HepG2 (cell line): ENCODE results near the gene HJURP. TPM values are rescaled to one million over a fixed set of nuclear protein-coding genes. Genes with fewer than 3 reads are reported as not detected.

ENCODE experiments used
- AKAP8 ChIP-seq: sonication (generic); formaldehyde crosslinking; IDR thresholded peaks from 2 replicates; pipeline ENCODE4 v1.5.1; 2020; ENCODE audit warnings: mild to moderate bottlenecking, missing genetic modification reagents
- ARID4A ChIP-seq: sonication (generic); formaldehyde crosslinking; IDR thresholded peaks from 2 replicates; pipeline ENCODE4 v1.5.0; 2020; ENCODE audit warnings: mild to moderate bottlenecking, missing genetic modification reagents, borderline replicate concordance
- ATRX ChIP-seq: sonication (generic); formaldehyde crosslinking; IDR thresholded peaks from 2 replicates; pipeline ENCODE4 v1.4.0; 2020; ENCODE audit warnings: missing genetic modification reagents, borderline replicate concordance
- CREB1 ChIP-seq, 2 experiments: fragments of 450-650 bp in 1 of 2; IDR thresholded peaks; 2 replicates each; pipeline ENCODE4 v1.6.1; 2016 to 2017; ENCODE audit warnings: control low read depth in 1 of 2, mild to moderate bottlenecking in 1 of 2, missing compliant biosample characterization in 1 of 2, missing genetic modification characterization in 1 of 2
- E2F1 ChIP-seq: sonication (generic); formaldehyde crosslinking; IDR thresholded peaks from 2 replicates; pipeline ENCODE4 v1.5.0; 2020; ENCODE audit warnings: missing genetic modification reagents
- KLF6 ChIP-seq: IDR thresholded peaks from 2 replicates; pipeline ENCODE4 v1.8.0; 2016; ENCODE audit warnings: missing biosample characterization, missing genetic modification reagents
- MIER2 ChIP-seq: IDR thresholded peaks from 2 replicates; pipeline ENCODE4 v1.6.1; 2016; ENCODE audit warnings: missing biosample characterization, missing genetic modification reagents
- NBN ChIP-seq: fragments of 450-650 bp; conservative IDR thresholded peaks from 2 replicates; pipeline ENCODE4 v1.6.1; 2017
- REL ChIP-seq: sonication (generic); formaldehyde crosslinking; conservative IDR thresholded peaks from 2 replicates; pipeline ENCODE4 v1.8.0; 2022; ENCODE audit warnings: mild to moderate bottlenecking, missing genetic modification reagents, moderate library complexity
- SP140L ChIP-seq: sonication (generic); formaldehyde crosslinking; IDR thresholded peaks from 2 replicates; pipeline ENCODE4 v1.4.0; 2020; ENCODE audit warnings: missing genetic modification reagents, borderline replicate concordance
- SRF ChIP-seq: IDR thresholded peaks from 2 replicates; pipeline ENCODE4 v1.6.1; 2011; ENCODE audit warnings: mild to moderate bottlenecking, low read depth, low read length, moderate library complexity
- YEATS4 ChIP-seq: sonication (generic); formaldehyde crosslinking; IDR thresholded peaks from 2 replicates; pipeline ENCODE4 v1.4.0; 2020; ENCODE audit warnings: missing genetic modification reagents, borderline replicate concordance
- ZBTB20 ChIP-seq: sonication (generic); formaldehyde crosslinking; IDR thresholded peaks from 2 replicates; pipeline ENCODE4 v1.8.1; 2023; ENCODE audit warnings: missing genetic modification reagents, low read depth, mild to moderate bottlenecking, borderline replicate concordance
- ZFP36L1 ChIP-seq: sonication (generic); formaldehyde crosslinking; IDR thresholded peaks from 2 replicates; pipeline ENCODE4 v1.8.0; 2022; ENCODE audit warnings: mild to moderate bottlenecking, missing genetic modification reagents, moderate library complexity
- ZNF251 ChIP-seq: sonication (generic); formaldehyde crosslinking; IDR thresholded peaks from 2 replicates; pipeline ENCODE4 v1.9.0; 2021; ENCODE audit warnings: mild to moderate bottlenecking, missing genetic modification reagents
- ZNF460 ChIP-seq: sonication (generic); formaldehyde crosslinking; IDR thresholded peaks from 2 replicates; pipeline ENCODE4 v1.5.1; 2020; ENCODE audit warnings: missing genetic modification reagents, mild to moderate bottlenecking, borderline replicate concordance
- ZNF724P ChIP-seq: sonication (generic); formaldehyde crosslinking; IDR thresholded peaks from 2 replicates; pipeline ENCODE4 v1.8.0; 2022; ENCODE audit warnings: missing genetic modification reagents, borderline replicate concordance
- ZNF768 ChIP-seq: sonication (generic); formaldehyde crosslinking; IDR thresholded peaks from 2 replicates; pipeline ENCODE4 v1.4.0; 2020; ENCODE audit warnings: missing genetic modification reagents
- polyA plus RNA-seq, 8 experiments: library from polyadenylated mRNA; depleted of rRNA in 3 of 8; stranded (reverse) in 7 of 8; unstranded in 1 of 8; fragments of >200 nt; fragmentation: Illumina TruSeq in 4 of 8; extraction: Trizol in 4 of 8; gene quantifications; 2 replicates each; pipeline versions ENCODE4 v1.2.1 to v1.2.3, GENCODE V29; 2011 to 2016; ENCODE audit warnings: low read depth in 4 of 8, missing spikeins in 1 of 8, mixed read lengths in 1 of 8; ENCODE audit not compliant: insufficient read depth in 1 of 8
- total RNA-seq, 5 experiments: library from RNA; depleted of rRNA; stranded (reverse); fragments of >200 nt; fragmentation: Illumina TruSeq; extraction: Trizol; gene quantifications; 2 replicates each; pipeline ENCODE4 v1.2.3, GENCODE V29; 2016; ENCODE audit warnings: low read depth in 1 of 5
- TF ChIP-seq, protein P1 (sequence below): sonication (generic); formaldehyde crosslinking; IDR thresholded peaks from 2 replicates; pipeline ENCODE4 v1.4.0; 2020; ENCODE audit warnings: missing genetic modification reagents, borderline replicate concordance
- TF ChIP-seq, protein P2 (sequence below), 2 experiments: fragments of 450-650 bp in 1 of 2; sonication (generic) in 1 of 2; formaldehyde crosslinking; IDR thresholded peaks; 2 replicates each; pipeline versions ENCODE4 v1.5.0 to v1.8.0; 2020 to 2022; ENCODE audit warnings: mild to moderate bottlenecking in 1 of 2, missing genetic modification reagents in 1 of 2

The HJURP gene
- total and polyA plus RNA-seq, 2 of the 13 experiments (the other 11 are each of a cell fraction or from before 2014, with no cell fraction given) = 36.3 to 43.9 TPM

DNA sequence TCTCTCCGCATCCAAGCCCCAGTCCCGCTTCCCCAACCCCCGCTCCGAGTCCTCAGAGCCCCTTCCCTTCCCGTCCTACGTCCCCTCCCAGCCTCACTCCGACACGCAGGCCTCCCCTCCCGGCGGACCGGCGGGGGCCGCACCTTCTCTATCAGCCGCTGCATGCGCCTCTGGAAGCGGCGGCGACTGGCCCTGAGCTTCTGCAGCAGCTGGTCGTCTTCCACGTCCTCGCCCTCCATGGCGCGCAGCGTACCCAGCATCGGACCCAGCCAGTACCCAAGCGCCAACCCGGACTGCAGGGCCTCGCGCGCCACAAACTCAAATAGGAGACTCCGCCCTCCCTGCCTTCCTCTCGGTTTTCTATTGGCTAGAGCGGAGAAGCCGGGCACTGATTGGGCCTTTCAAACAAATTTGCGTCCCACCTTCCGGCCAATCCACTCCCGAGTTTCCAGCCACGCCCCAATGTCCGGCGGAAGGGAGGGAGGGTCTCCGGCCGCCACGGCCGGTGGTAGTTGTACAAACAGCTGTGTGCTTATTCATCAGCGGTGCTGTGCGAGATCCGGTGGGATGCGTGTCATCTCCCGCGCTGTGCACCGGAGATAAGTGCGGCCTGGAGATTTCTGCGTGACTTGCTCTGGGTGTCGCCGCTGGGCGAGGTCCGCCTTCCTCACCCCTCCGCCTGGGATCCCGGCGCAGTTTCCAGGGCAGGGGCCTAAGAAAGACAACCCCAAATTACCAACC lies at the start of gene HJURP (continued):
- TF ChIP-seq SRF = no peak
- TF ChIP-seq AKAP8 (CRISPR knock-in tag) = peak; percentile 24; the same call in 1 of the 2 replicates
- TF ChIP-seq ZNF768 (CRISPR knock-in tag) = peak; percentile 84
- peak; percentile 99 for TF ChIP-seq ZFP36L1 (CRISPR knock-in tag)
- peak; percentile 98 for TF ChIP-seq E2F1
- TF ChIP-seq NBN = no peak
- peak; percentile 100 for TF ChIP-seq ARID4A
- no peak for TF ChIP-seq ATRX
- TF ChIP-seq CREB1 (IDR thresholded peaks at IDR 0.05) = peak; percentile 35; the same call in 1 of the 2 replicates
- TF ChIP-seq CREB1 (CRISPR knock-in tag; IDR thresholded peaks at IDR 0.05) = peak; percentile 78; the same call in 1 of the 2 replicates
- TF ChIP-seq KLF6 (CRISPR knock-in tag) = peak; percentile 51; the same call in 1 of the 2 replicates
- TF ChIP-seq ZNF251 (CRISPR knock-in tag) = no peak
- peak; percentile 93; the same call in 1 of the 2 replicates for TF ChIP-seq ZNF724P (CRISPR knock-in tag)
- no peak for TF ChIP-seq MIER2
- 0 out of 2 replicates have a peak, but pooled peaks have one; percentile 85 for TF ChIP-seq SP140L (CRISPR knock-in tag)
- TF ChIP-seq ZBTB20 (CRISPR knock-in tag) = 0 out of 2 replicates have a peak, but pooled peaks have one; percentile 43
- TF ChIP-seq, protein P1, sequence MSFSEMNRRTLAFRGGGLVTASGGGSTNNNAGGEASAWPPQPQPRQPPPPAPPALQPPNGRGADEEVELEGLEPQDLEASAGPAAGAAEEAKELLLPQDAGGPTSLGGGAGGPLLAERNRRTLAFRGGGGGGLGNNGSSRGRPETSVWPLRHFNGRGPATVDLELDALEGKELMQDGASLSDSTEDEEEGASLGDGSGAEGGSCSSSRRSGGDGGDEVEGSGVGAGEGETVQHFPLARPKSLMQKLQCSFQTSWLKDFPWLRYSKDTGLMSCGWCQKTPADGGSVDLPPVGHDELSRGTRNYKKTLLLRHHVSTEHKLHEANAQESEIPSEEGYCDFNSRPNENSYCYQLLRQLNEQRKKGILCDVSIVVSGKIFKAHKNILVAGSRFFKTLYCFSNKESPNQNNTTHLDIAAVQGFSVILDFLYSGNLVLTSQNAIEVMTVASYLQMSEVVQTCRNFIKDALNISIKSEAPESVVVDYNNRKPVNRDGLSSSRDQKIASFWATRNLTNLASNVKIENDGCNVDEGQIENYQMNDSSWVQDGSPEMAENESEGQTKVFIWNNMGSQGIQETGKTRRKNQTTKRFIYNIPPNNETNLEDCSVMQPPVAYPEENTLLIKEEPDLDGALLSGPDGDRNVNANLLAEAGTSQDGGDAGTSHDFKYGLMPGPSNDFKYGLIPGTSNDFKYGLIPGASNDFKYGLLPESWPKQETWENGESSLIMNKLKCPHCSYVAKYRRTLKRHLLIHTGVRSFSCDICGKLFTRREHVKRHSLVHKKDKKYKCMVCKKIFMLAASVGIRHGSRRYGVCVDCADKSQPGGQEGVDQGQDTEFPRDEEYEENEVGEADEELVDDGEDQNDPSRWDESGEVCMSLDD (CRISPR knock-in tag) = no peak
- peak; percentile 94 for TF ChIP-seq YEATS4 (CRISPR knock-in tag)
- TF ChIP-seq REL = peak; percentile 98
- TF ChIP-seq, protein P2, sequence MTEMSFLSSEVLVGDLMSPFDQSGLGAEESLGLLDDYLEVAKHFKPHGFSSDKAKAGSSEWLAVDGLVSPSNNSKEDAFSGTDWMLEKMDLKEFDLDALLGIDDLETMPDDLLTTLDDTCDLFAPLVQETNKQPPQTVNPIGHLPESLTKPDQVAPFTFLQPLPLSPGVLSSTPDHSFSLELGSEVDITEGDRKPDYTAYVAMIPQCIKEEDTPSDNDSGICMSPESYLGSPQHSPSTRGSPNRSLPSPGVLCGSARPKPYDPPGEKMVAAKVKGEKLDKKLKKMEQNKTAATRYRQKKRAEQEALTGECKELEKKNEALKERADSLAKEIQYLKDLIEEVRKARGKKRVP (CRISPR knock-in tag; IDR thresholded peaks at IDR 0.05) = peak in 1 of 2 experiments; percentile 89; a peak in 2 of 4 replicates
- TF ChIP-seq ZNF460 (CRISPR knock-in tag) = no peak
